Midbrain (tissue), 1 donor: ENCODE data around the gene ATP2B2.
A peak's percentile ranks its signal among the peaks of the same experiment; 100 is the strongest.

Experiments used
- DNase-seq: peaks from one replicate; lab custom pipeline; 2025; lab: John Stamatoyannopoulos, UW

Gene ATP2B2

GRCh38 chr3:10343526-10343925 lies 161.9 kb downstream of the ATP2B2 start:
- DNase-seq, result no peak

GRCh38 chr3:10342781-10343180 lies 162.6 kb downstream of the ATP2B2 start:
- DNase-seq, result no peak

- no peak for DNase-seq
These were observed 163.4 kb downstream of the ATP2B2 start for GRCh38 chr3:10341901-10342398.

GRCh38 chr3:10340476-10340875 lies 164.9 kb downstream of the ATP2B2 start:
- DNase-seq, result no peak

GRCh38 chr3:10340046-10340445 lies 165.3 kb downstream of the ATP2B2 start:
- DNase-seq, result no peak

- DNase-seq, result no peak
These were observed 165.9 kb downstream of the ATP2B2 start for GRCh38 chr3:10339376-10339955.

- no peak for DNase-seq
These were observed 166.6 kb downstream of the ATP2B2 start for GRCh38 chr3:10338591-10339353.

GRCh38 chr3:10338164-10338470 lies 167.3 kb downstream of the ATP2B2 start:
- DNase-seq, result no peak

- no peak for DNase-seq
These were observed 167.8 kb downstream of the ATP2B2 start for GRCh38 chr3:10337323-10338163.

GRCh38 chr3:10336761-10337160 lies 168.6 kb downstream of the ATP2B2 start:
- DNase-seq, result no peak

GRCh38 chr3:10335871-10336622 lies 169.3 kb downstream of the ATP2B2 start:
- no peak for DNase-seq

GRCh38 chr3:10335190-10335738 lies 170.1 kb downstream of the ATP2B2 start:
- no peak for DNase-seq

- no peak for DNase-seq
These were observed 170.9 kb downstream of the ATP2B2 start for GRCh38 chr3:10334459-10334858.

GRCh38 chr3:10334042-10334441 lies 171.3 kb downstream of the ATP2B2 start:
- peak; percentile 36 for DNase-seq

- DNase-seq, result no peak
These were observed 172.1 kb downstream of the ATP2B2 start for GRCh38 chr3:10333349-10333650.

GRCh38 chr3:10332481-10333348 lies 172.7 kb downstream of the ATP2B2 start:
- DNase-seq, result no peak

- no peak for DNase-seq
These were observed 174.1 kb downstream of the ATP2B2 start for GRCh38 chr3:10331320-10331719.

- no peak for DNase-seq
These were observed 175.1 kb downstream of the ATP2B2 start for GRCh38 chr3:10330319-10330718.

GRCh38 chr3:10329495-10330015 lies 175.8 kb downstream of the ATP2B2 start:
- DNase-seq, result no peak

GRCh38 chr3:10328460-10329071 lies 176.8 kb downstream of the ATP2B2 start:
- DNase-seq, result no peak
